ENCODE results near the gene PKIG.

The PKIG gene

GRCh38 chr20:44541992-44542391 lies 40.4 kb upstream of the PKIG start:
- POLR2A ChIA-PET, result no interaction called here
- DNase-seq (ENCODE audit: extremely low spot score), result no peak
- TF ChIP-seq BHLHE40 (IDR thresholded peaks at IDR 0.05; ENCODE audit: borderline replicate concordance), result no peak
- TF ChIP-seq FOXA1 (IDR thresholded peaks at IDR 0.05), result no peak
- no peak for TF ChIP-seq ARNT (IDR thresholded peaks at IDR 0.05)
- TF ChIP-seq PKNOX1 (IDR thresholded peaks at IDR 0.05), result no peak
- TF ChIP-seq ELF4 (IDR thresholded peaks at IDR 0.05), result no peak
- TF ChIP-seq SUZ12 (IDR thresholded peaks at IDR 0.05), result no peak
- no peak for TF ChIP-seq HDGF (IDR thresholded peaks at IDR 0.05; ENCODE audit: borderline replicate concordance)
- no peak for TF ChIP-seq FOXM1 (IDR thresholded peaks at IDR 0.05; ENCODE audit: borderline replicate concordance)
- TF ChIP-seq FOXK2 (IDR thresholded peaks at IDR 0.05), result no peak
- no peak for TF ChIP-seq TARDBP (IDR thresholded peaks at IDR 0.05)
- no peak for TF ChIP-seq LEF1 (IDR thresholded peaks at IDR 0.05; ENCODE audit: borderline replicate concordance)
- TF ChIP-seq ZNF384 (IDR thresholded peaks at IDR 0.05), result no peak
- TF ChIP-seq SP1 (IDR thresholded peaks at IDR 0.05), result no peak
- no peak for TF ChIP-seq CTBP1 (IDR thresholded peaks at IDR 0.05; ENCODE audit: borderline replicate concordance)
- TF ChIP-seq NFRKB (IDR thresholded peaks at IDR 0.05), result no peak
- TF ChIP-seq L3MBTL2 (conservative IDR thresholded peaks at IDR 0.05), result no peak
- CTCF ChIA-PET, result interaction anchor here (0.6 to 0.8 kb wide), 3 partner anchors 12 to 870 kb away, joined by 3 to 8 read pairs (median 6); no protein-coding TSS in a partner anchor

GRCh38 chr20:44542890-44543289 lies 39.5 kb upstream of the PKIG start:
- ChIA-PET CTCF (interaction anchor here (0.7 kb wide), 1 partner anchor 19 kb away, joined by 4 read pairs; no protein-coding TSS in a partner anchor), POLR2A (interaction anchor here (0.8 to 0.9 kb wide), 2 partner anchors 8 to 67 kb away, joined by 3 read pairs; no protein-coding TSS in a partner anchor)
- DNase-seq (ENCODE audit: extremely low spot score), result no peak
- TF ChIP-seq L3MBTL2 (conservative IDR thresholded peaks at IDR 0.05) (no peak), NFRKB (IDR thresholded peaks at IDR 0.05) (no peak), HDGF (IDR thresholded peaks at IDR 0.05; ENCODE audit: borderline replicate concordance) (no peak), SP1 (IDR thresholded peaks at IDR 0.05) (no peak), ELF4 (IDR thresholded peaks at IDR 0.05) (no peak), LEF1 (IDR thresholded peaks at IDR 0.05; ENCODE audit: borderline replicate concordance) (no peak), TARDBP (IDR thresholded peaks at IDR 0.05) (no peak), BHLHE40 (IDR thresholded peaks at IDR 0.05; ENCODE audit: borderline replicate concordance) (no peak), PKNOX1 (IDR thresholded peaks at IDR 0.05) (no peak), ZNF384 (IDR thresholded peaks at IDR 0.05) (no peak), FOXM1 (IDR thresholded peaks at IDR 0.05; ENCODE audit: borderline replicate concordance) (no peak), FOXA1 (IDR thresholded peaks at IDR 0.05) (no peak), FOXK2 (IDR thresholded peaks at IDR 0.05) (no peak), ARNT (IDR thresholded peaks at IDR 0.05) (no peak), CTBP1 (IDR thresholded peaks at IDR 0.05; ENCODE audit: borderline replicate concordance) (no peak), SUZ12 (IDR thresholded peaks at IDR 0.05) (no peak)

GRCh38 chr20:44543358-44543757 lies 39.0 kb upstream of the PKIG start:
- ChIA-PET POLR2A (interaction anchor here (0.6 to 0.8 kb wide), 2 partner anchors 67 to 887 kb away, joined by 3 read pairs; no protein-coding TSS in a partner anchor), CTCF (interaction anchor here (0.7 kb wide), 1 partner anchor 19 kb away, joined by 4 read pairs; no protein-coding TSS in a partner anchor)
- DNase-seq (ENCODE audit: extremely low spot score), result no peak
- TF ChIP-seq CTBP1 (IDR thresholded peaks at IDR 0.05; ENCODE audit: borderline replicate concordance) (no peak), BHLHE40 (IDR thresholded peaks at IDR 0.05; ENCODE audit: borderline replicate concordance) (no peak), ZNF384 (IDR thresholded peaks at IDR 0.05) (no peak), FOXM1 (IDR thresholded peaks at IDR 0.05; ENCODE audit: borderline replicate concordance) (no peak), LEF1 (IDR thresholded peaks at IDR 0.05; ENCODE audit: borderline replicate concordance) (no peak), HDGF (IDR thresholded peaks at IDR 0.05; ENCODE audit: borderline replicate concordance) (no peak), SP1 (IDR thresholded peaks at IDR 0.05) (no peak), TARDBP (IDR thresholded peaks at IDR 0.05) (no peak), SUZ12 (IDR thresholded peaks at IDR 0.05) (no peak), FOXK2 (IDR thresholded peaks at IDR 0.05) (no peak), ELF4 (IDR thresholded peaks at IDR 0.05) (no peak), L3MBTL2 (conservative IDR thresholded peaks at IDR 0.05) (no peak), PKNOX1 (IDR thresholded peaks at IDR 0.05) (no peak), NFRKB (IDR thresholded peaks at IDR 0.05) (no peak), FOXA1 (IDR thresholded peaks at IDR 0.05) (no peak)

GRCh38 chr20:44544263-44544662 lies 38.1 kb upstream of the PKIG start:
- no peak for TF ChIP-seq FOXM1 (IDR thresholded peaks at IDR 0.05; ENCODE audit: borderline replicate concordance)
- no peak for TF ChIP-seq ZNF384 (IDR thresholded peaks at IDR 0.05)
- TF ChIP-seq SUZ12 (IDR thresholded peaks at IDR 0.05), result no peak
- TF ChIP-seq HDGF (IDR thresholded peaks at IDR 0.05; ENCODE audit: borderline replicate concordance), result no peak
- TF ChIP-seq FOXK2 (IDR thresholded peaks at IDR 0.05), result no peak
- no peak for TF ChIP-seq NFRKB (IDR thresholded peaks at IDR 0.05)
- no peak for TF ChIP-seq BHLHE40 (IDR thresholded peaks at IDR 0.05; ENCODE audit: borderline replicate concordance)
- no peak for TF ChIP-seq ELF4 (IDR thresholded peaks at IDR 0.05)
- no peak for TF ChIP-seq PKNOX1 (IDR thresholded peaks at IDR 0.05)
- TF ChIP-seq LEF1 (IDR thresholded peaks at IDR 0.05; ENCODE audit: borderline replicate concordance), result no peak
- TF ChIP-seq TARDBP (IDR thresholded peaks at IDR 0.05), result no peak
- TF ChIP-seq SP1 (IDR thresholded peaks at IDR 0.05), result no peak
- TF ChIP-seq CTBP1 (IDR thresholded peaks at IDR 0.05; ENCODE audit: borderline replicate concordance), result no peak
- no peak for TF ChIP-seq ARNT (IDR thresholded peaks at IDR 0.05)
- TF ChIP-seq FOXA1 (IDR thresholded peaks at IDR 0.05), result no peak
- no peak for TF ChIP-seq L3MBTL2 (conservative IDR thresholded peaks at IDR 0.05)
- DNase-seq (ENCODE audit: extremely low spot score), result no peak
- ChIA-PET POLR2A (interaction anchor here (1.3 kb wide), 1 partner anchor 69 kb away, joined by 3 read pairs; the partner anchor contains the start of gene TTPAL), CTCF (no interaction called here)

- no peak for DNase-seq (ENCODE audit: extremely low spot score)
- POLR2A ChIA-PET, result no interaction called here
- CTCF ChIA-PET, result no interaction called here
- TF ChIP-seq NFRKB (IDR thresholded peaks at IDR 0.05) (no peak), FOXM1 (IDR thresholded peaks at IDR 0.05; ENCODE audit: borderline replicate concordance) (no peak), TARDBP (IDR thresholded peaks at IDR 0.05) (no peak), PKNOX1 (IDR thresholded peaks at IDR 0.05) (no peak), SUZ12 (IDR thresholded peaks at IDR 0.05) (no peak), L3MBTL2 (conservative IDR thresholded peaks at IDR 0.05) (no peak), CTBP1 (IDR thresholded peaks at IDR 0.05; ENCODE audit: borderline replicate concordance) (no peak), BHLHE40 (IDR thresholded peaks at IDR 0.05; ENCODE audit: borderline replicate concordance) (no peak), ZNF384 (IDR thresholded peaks at IDR 0.05) (no peak), FOXK2 (IDR thresholded peaks at IDR 0.05) (no peak), FOXA1 (IDR thresholded peaks at IDR 0.05) (no peak), HDGF (IDR thresholded peaks at IDR 0.05; ENCODE audit: borderline replicate concordance) (no peak), ELF4 (IDR thresholded peaks at IDR 0.05) (no peak), SP1 (IDR thresholded peaks at IDR 0.05) (no peak), ARNT (IDR thresholded peaks at IDR 0.05) (no peak), LEF1 (IDR thresholded peaks at IDR 0.05; ENCODE audit: borderline replicate concordance) (no peak)
These were observed 35.0 kb upstream of the PKIG start for GRCh38 chr20:44547419-44547818.

Data from HEK293T (cell line).